Activated CD4-positive, alpha-beta T cell treated with anti-CD3 and anti-CD28 coated beads, Interleukin-2, amount 10 ng/mL, durations not matched to agents 7 days and 5 days (primary cell): ENCODE measurements around the gene SH3GLB1. TPM values are rescaled to one million over a fixed set of nuclear protein-coding genes. Genes with fewer than 3 reads are reported as not detected.
"Not testable (repeated sequence)": the region's sequence is repeated elsewhere in the genome, so short reads cannot be mapped to it uniquely, and the experiment has no call there.

Experiments
- CTCF ChIA-PET: fragments of 350-600 bp; sonication (Branson Sonifier 250); formaldehyde crosslinking; loops from one replicate; lab custom pipeline; 2021; ENCODE audit warnings: antibody characterized with exemption; lab: Charles Lee
- POLR2A ChIA-PET: fragments of 350-600 bp; sonication (Branson Sonifier 250); formaldehyde crosslinking; loops from one replicate; lab custom pipeline; 2021; ENCODE audit warnings: antibody characterized with exemption; lab: Charles Lee
- DNase-seq: peaks from one replicate; pipeline ENCODE4 v3.0.0-alpha.2; 2020
- H3K27ac Mint-ChIP-seq: one replicate; pipeline ENCODE4 v1.8.0; 2021; ENCODE audit warnings: mild to moderate bottlenecking, moderate library complexity, mixed read lengths
- H3K27me3 Mint-ChIP-seq: one replicate; pipeline ENCODE4 v1.8.0; 2021; ENCODE audit warnings: mixed read lengths
- H3K36me3 Mint-ChIP-seq: one replicate; pipeline ENCODE4 v1.8.0; 2021; ENCODE audit warnings: low read depth, mixed read lengths
- H3K4me1 Mint-ChIP-seq: one replicate; pipeline ENCODE4 v1.8.0; 2021; ENCODE audit warnings: mixed read lengths
- H3K4me3 Mint-ChIP-seq: one replicate; pipeline ENCODE4 v1.8.0; 2021; ENCODE audit warnings: mild to moderate bottlenecking, moderate library complexity, mixed read lengths
- H3K9me3 Mint-ChIP-seq: one replicate; pipeline ENCODE4 v1.8.0; 2021; ENCODE audit warnings: mixed read lengths
- total RNA-seq, 2 experiments: library from RNA; stranded (reverse); gene quantifications; one replicate each; pipeline ENCODE4 v1.2.3, GENCODE V29; 2021

Gene SH3GLB1
- 10 to 100 TPM; 66.8 to 75.3 TPM for total RNA-seq

DNA sequence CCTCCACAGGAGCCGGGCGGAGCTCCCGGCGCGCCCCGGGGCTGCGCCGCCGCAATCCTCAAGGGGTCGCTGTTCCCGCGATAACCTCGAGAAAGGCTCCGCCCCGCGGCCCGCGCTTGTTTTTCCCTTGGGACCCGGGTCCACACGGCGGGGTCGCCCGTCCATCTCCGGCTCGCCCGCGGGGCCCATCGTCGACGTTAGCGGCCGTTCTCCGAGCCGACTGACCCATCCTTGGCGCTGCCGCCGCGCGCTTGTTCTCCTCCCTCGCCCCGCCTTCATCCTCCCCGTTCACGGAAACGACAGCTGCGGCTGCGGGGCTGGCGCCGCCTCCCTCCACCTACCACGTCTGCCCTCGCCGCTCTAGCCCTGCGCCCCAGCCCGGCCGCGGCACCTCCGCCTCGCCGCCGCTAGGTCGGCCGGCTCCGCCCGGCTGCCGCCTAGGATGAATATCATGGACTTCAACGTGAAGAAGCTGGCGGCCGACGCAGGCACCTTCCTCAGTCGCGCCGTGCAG lies at the start of gene SH3GLB1:
Gene SH3GLB1, plus strand, starts transcription at position 119 of the 514 bp plus-strand sequence. Its CDS starts 324 bp downstream, at position 443.
- Mint-ChIP-seq H3K27ac (peak within 1 kb of the TSS; percentile 98), H3K4me1 (peaks cover 43% of the 10 kb centered on the region), H3K27me3 (no peaks in the 10 kb centered on the region), H3K4me3 (peak within 1 kb of the TSS; percentile 100), H3K36me3 (peaks cover 21% of the 10 kb centered on the region), H3K9me3 (no peaks in the 10 kb centered on the region)
- DNase-seq = peak; percentile 88
- CTCF ChIA-PET = interaction anchor here (0.6 to 4.1 kb wide), 36 partner anchors 9 to 1407 kb away, joined by 3 to 68 read pairs (median 6); partner anchors contain the start of genes HS2ST1, ODF2L and SELENOF
- POLR2A ChIA-PET = interaction anchor here (0.6 to 1.1 kb wide), 5 partner anchors 9 to 210 kb away, joined by 3 to 4 read pairs (median 4); partner anchors contain the start of genes HS2ST1 and SELENOF

DNA sequence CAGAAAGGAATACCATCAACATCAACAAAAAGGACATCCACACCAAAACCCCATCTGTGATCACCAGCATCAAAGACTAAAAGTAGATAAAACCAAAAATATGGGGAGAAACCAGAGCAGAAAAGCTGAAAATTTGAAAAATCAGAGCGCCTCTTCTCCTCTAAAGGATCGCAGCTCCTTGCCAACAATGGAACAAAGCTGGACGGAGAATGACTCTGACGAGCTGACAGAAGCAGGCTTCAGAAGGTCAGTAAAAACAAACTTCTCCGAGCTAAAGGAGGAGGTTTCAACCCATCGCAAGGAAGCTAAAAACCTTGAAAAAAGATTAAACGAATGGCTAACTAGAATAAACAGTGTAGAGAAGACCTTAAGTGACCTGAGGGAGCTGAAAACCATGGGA lies 46.0 kb upstream of the SH3GLB1 start:
- H3K4me1 Mint-ChIP-seq, CTCF ChIA-PET, H3K4me3 Mint-ChIP-seq, H3K9me3 Mint-ChIP-seq, H3K27me3 Mint-ChIP-seq, DNase-seq, POLR2A ChIA-PET, H3K36me3 Mint-ChIP-seq, H3K27ac Mint-ChIP-seq: not testable (repeated sequence)

DNA sequence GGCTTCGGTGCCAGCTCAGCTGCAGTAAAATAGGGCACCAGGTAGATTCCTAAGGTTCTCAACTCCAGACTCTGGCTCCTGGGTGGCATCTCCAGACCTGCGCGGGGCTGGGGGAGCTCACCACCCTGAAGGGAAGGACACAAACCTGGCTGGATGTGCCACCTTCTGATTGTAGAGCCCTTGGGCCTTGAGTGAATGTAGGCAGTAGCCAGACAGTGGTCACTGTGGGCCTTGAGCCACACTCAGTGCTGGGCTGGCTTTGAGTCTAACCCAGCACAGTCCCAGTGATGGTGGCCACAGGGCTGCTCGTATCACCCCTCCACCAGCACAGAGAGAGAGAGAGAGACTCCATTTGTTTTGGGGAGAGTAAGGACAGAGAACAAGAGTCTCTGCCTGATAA lies 38.0 kb upstream of the SH3GLB1 start:
- POLR2A ChIA-PET = no interaction called here
- H3K27me3 Mint-ChIP-seq = peaks cover 6% of the 10 kb centered on the region
- H3K36me3 Mint-ChIP-seq = no peaks in the 10 kb centered on the region
- H3K4me1 Mint-ChIP-seq = no peaks in the 10 kb centered on the region
- CTCF ChIA-PET = no interaction called here
- H3K4me3 Mint-ChIP-seq = no peak overlapping the region
- DNase-seq = no peak
- H3K27ac Mint-ChIP-seq = no peak overlapping the region
- H3K9me3 Mint-ChIP-seq = no peaks in the 10 kb centered on the region

DNA sequence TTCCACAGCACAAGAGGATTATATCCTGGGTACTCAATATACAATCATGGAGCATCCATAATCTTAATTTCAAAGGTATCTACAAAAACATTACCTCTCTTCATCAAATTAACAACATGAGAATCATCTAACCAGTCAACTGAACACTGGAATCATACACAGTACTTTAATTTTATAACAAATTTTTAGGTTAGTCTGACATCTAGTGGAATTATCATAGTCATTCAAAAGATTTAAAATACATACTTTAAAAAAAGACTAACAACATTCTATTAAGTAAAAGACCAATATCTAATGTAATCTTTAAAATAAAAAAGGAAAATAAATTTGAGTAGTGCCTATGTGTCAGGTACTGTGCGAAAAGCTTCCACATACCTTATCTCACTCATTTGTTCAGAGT lies 16.8 kb upstream of the SH3GLB1 start:
- peaks cover 2% of the 10 kb centered on the region for H3K27me3 Mint-ChIP-seq
- CTCF ChIA-PET = interaction anchor here (1.2 kb wide), 1 partner anchor 16 kb away, joined by 4 read pairs; the partner anchor contains the start of gene SH3GLB1
- no peak overlapping the region for H3K4me3 Mint-ChIP-seq
- H3K4me1 Mint-ChIP-seq = no peaks in the 10 kb centered on the region
- no peak overlapping the region for H3K27ac Mint-ChIP-seq
- H3K9me3 Mint-ChIP-seq = no peaks in the 10 kb centered on the region
- POLR2A ChIA-PET = no interaction called here
- H3K36me3 Mint-ChIP-seq = no peaks in the 10 kb centered on the region
- no peak for DNase-seq

DNA sequence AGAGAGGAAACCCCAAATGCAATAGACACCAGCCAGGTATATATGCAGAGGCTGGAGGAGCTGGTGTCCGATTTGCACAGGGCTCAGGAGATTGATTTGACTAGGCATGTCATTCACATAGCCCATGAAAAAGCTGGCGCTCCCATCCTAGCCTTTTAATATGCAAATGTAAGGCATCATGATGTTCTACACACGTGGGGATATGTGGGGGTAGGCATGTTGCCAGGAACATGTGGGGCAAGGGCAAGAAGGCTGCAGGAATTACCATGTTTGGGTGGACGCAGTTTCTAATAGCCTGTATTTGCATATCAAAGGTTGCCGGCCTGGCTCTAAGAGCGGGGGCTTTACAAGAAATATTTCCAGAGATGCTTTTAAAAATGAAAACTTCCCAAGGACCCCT lies 11.7 kb upstream of the SH3GLB1 start:
- Mint-ChIP-seq H3K4me1 (no peaks in the 10 kb centered on the region), H3K9me3 (no peaks in the 10 kb centered on the region), H3K4me3 (no peak overlapping the region), H3K36me3 (no peaks in the 10 kb centered on the region), H3K27me3 (peaks cover 16% of the 10 kb centered on the region), H3K27ac (no peak overlapping the region)
- DNase-seq = no peak
- POLR2A ChIA-PET = no interaction called here
- CTCF ChIA-PET = no interaction called here

DNA sequence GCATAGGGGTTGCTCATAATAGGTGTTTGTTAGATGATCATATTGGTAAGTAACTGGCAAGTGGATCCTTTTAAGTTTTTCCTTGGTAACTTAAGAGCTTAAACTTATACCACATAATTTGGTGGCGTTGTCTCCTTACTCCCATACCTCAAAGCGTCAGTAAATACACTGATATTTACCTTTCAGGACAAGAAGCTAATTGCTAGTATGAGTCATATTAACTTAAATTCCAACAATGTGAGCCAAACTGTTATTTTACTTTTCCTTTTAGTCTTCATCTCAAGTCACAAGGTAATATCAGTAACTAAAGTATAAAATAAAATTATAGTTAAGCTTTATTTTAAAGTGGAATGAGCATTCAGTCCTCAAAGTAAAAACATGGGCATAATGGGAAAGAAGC lies 9.0 kb upstream of the SH3GLB1 start:
- H3K36me3 Mint-ChIP-seq = no peaks in the 10 kb centered on the region
- H3K4me1 Mint-ChIP-seq = no peaks in the 10 kb centered on the region
- peaks cover 16% of the 10 kb centered on the region for H3K27me3 Mint-ChIP-seq
- no peak overlapping the region for H3K4me3 Mint-ChIP-seq
- ChIA-PET CTCF (interaction anchor here (0.5 to 1.3 kb wide), 2 partner anchors 9 to 201 kb away, joined by 4 to 8 read pairs; partner anchors contain the start of gene SH3GLB1), POLR2A (no interaction called here)
- no peaks in the 10 kb centered on the region for H3K9me3 Mint-ChIP-seq
- no peak overlapping the region for H3K27ac Mint-ChIP-seq
- DNase-seq = no peak

DNA sequence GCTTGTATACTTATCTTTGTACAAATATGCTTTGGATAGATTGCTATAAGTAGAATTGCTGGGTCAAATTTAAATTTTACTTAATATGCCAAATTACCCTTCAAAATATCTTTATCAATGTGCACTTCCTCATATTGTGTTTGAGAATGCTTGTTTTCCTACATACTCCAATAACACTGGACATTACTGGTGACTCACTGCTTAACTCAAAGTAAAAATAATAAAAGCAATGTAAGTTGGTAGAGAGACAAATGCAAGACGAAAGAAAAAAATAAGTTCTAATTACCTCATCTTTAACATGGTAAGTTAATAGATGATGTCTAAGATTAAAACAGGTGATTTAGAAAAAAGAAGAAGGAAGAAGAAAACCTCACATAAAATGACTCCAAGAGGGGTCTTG lies 7.9 kb upstream of the SH3GLB1 start:
- H3K9me3 Mint-ChIP-seq = no peaks in the 10 kb centered on the region
- no peaks in the 10 kb centered on the region for H3K36me3 Mint-ChIP-seq
- ChIA-PET POLR2A (no interaction called here), CTCF (no interaction called here)
- no peak overlapping the region for H3K27ac Mint-ChIP-seq
- DNase-seq = no peak
- no peaks in the 10 kb centered on the region for H3K4me1 Mint-ChIP-seq
- H3K4me3 Mint-ChIP-seq = no peak overlapping the region
- H3K27me3 Mint-ChIP-seq = peaks cover 14% of the 10 kb centered on the region

DNA sequence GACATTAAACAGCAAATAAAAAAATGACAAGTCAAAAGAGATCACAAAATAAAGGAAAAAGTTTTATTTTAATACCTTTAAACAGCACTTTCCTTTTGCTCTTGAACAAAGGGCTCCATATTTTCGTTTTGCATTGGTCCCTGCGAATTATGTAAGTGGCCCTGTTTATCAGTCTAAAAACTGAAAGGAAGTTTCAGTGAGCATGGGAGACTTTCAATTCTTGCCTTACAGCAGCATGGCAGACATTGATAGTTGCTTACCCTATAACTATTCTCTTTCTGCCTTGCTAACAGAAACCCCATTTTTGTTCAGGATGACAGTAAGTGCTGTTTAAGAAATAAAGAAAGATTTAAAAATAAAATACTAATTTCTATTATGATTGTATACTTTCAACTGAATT lies 5.2 kb upstream of the SH3GLB1 start:
- no peak overlapping the region for H3K27ac Mint-ChIP-seq
- peaks cover 18% of the 10 kb centered on the region for H3K4me1 Mint-ChIP-seq
- CTCF ChIA-PET = no interaction called here
- no peaks in the 10 kb centered on the region for H3K9me3 Mint-ChIP-seq
- no peak for DNase-seq
- H3K27me3 Mint-ChIP-seq = peaks cover 11% of the 10 kb centered on the region
- H3K36me3 Mint-ChIP-seq = no peaks in the 10 kb centered on the region
- no peak overlapping the region for H3K4me3 Mint-ChIP-seq
- POLR2A ChIA-PET = no interaction called here

DNA sequence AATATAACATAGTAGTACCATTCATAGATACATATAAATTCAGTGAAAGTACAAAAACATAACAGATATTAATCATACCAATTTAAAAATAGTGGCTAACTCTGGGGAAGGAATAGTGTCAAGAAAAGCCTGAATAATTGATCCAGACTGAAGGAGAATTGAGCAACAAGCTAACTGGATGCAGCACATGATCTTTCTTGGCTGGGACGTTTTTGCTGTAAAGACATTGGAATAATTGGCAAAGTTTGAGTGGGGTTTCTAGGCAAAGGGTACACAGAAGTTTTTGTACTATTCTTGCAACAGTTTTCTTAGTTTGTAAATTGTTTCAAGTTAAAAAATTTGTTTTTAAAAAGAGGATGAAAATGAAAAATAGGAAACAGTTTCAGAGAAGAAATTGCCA lies 2.6 kb upstream of the SH3GLB1 start:
- ChIA-PET CTCF (interaction anchor here (0.8 to 4.1 kb wide), 2 partner anchors 8 to 14 kb away, joined by 3 to 68 read pairs; no protein-coding TSS in a partner anchor), POLR2A (no interaction called here)
- Mint-ChIP-seq H3K4me3 (no peak overlapping the region), H3K27me3 (no peaks in the 10 kb centered on the region), H3K27ac (no peak overlapping the region), H3K4me1 (peaks cover 27% of the 10 kb centered on the region), H3K36me3 (peaks cover 9% of the 10 kb centered on the region), H3K9me3 (no peaks in the 10 kb centered on the region)
- no peak for DNase-seq

DNA sequence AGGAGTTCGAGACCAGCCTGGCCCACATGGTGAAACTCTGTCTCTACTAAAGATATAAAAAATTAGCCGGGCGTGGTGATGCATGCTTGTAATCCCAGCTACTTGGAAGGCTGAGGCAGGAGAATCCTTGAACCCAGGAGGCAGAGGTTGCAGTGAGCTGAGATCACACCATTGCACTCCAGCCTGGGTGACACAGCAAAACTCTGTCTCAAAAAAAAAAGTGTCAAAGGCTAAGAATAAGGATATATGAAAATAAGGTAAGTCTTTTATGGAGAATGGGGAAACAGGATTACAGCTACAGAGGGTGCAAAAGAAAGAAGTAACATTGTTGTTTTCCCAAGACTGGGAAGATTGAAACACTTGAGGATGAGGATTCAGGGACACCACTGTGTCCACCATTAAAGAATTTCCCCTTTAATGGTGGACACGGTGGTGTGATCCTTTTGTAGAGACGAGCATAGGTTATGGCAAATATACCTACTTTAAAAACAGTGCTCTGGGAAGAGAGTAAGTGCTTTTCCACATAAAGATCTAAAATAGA lies 1.4 kb upstream of the SH3GLB1 start:
- POLR2A ChIA-PET = not testable (repeated sequence)
- peaks cover 36% of the 10 kb centered on the region for H3K4me1 Mint-ChIP-seq

DNA sequence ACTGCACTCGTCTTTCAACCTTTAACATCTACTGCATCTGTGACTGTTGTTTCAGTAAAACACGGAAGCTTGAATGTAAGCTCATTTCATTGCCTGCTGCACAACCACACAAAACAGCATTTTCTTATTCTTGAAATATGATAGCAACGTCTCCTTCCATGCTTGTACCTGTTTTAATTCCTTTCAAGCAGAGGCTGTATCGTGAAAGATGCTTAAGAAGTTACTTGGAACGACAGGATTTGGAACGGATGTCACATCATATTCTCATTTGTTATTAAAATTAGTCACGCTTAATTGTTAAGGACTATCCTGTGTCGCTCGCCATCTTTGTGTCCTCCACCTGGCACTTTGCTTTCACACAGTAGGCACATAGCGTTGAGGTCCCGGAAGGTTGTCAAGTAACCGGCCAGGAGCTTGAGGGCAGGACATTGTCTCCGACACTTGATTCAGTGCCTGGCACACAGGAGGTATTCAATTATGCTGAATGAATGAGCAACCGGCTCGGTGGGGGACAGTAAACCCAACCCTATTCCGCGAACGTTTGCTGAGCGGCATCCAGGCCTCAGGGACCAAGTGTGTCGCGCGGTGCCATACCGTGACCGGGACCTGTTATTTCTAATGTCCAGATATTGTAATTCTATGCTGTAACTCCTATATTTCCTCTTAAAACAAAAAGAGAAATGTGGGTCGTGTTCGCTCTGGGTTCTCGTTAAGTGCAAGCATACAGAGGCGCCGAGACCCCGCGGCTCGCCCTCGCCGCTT lies 499 bp upstream of the SH3GLB1 start:
- H3K27ac Mint-ChIP-seq = peak overlapping the region; percentile 98
- CTCF ChIA-PET = interaction anchor here (0.6 to 4.1 kb wide), 34 partner anchors 8 to 1406 kb away, joined by 3 to 68 read pairs (median 6); partner anchors contain the start of genes HS2ST1, ODF2L and SELENOF
- peaks cover 15% of the 10 kb centered on the region for H3K36me3 Mint-ChIP-seq
- H3K9me3 Mint-ChIP-seq = no peaks in the 10 kb centered on the region
- DNase-seq = peak; percentile 55
- POLR2A ChIA-PET = interaction anchor here (0.7 to 1.0 kb wide), 3 partner anchors 9 to 210 kb away, joined by 4 read pairs; partner anchors contain the start of genes HS2ST1 and SELENOF
- peaks cover 37% of the 10 kb centered on the region for H3K4me1 Mint-ChIP-seq
- peak overlapping the region; percentile 90 for H3K4me3 Mint-ChIP-seq
- H3K27me3 Mint-ChIP-seq = no peaks in the 10 kb centered on the region

More for the DNA sequence above, 1.4 kb upstream of the SH3GLB1 start:
- Mint-ChIP-seq H3K36me3 (peaks cover 15% of the 10 kb centered on the region), H3K4me3 (peak overlapping the region; percentile 90), H3K27ac (peak overlapping the region; percentile 98)
- not testable (repeated sequence) for H3K27me3 Mint-ChIP-seq, DNase-seq, H3K9me3 Mint-ChIP-seq
- CTCF ChIA-PET = interaction anchor here (1.5 to 4.1 kb wide), 5 partner anchors 8 to 230 kb away, joined by 4 to 68 read pairs (median 8); no protein-coding TSS in a partner anchor

DNA sequence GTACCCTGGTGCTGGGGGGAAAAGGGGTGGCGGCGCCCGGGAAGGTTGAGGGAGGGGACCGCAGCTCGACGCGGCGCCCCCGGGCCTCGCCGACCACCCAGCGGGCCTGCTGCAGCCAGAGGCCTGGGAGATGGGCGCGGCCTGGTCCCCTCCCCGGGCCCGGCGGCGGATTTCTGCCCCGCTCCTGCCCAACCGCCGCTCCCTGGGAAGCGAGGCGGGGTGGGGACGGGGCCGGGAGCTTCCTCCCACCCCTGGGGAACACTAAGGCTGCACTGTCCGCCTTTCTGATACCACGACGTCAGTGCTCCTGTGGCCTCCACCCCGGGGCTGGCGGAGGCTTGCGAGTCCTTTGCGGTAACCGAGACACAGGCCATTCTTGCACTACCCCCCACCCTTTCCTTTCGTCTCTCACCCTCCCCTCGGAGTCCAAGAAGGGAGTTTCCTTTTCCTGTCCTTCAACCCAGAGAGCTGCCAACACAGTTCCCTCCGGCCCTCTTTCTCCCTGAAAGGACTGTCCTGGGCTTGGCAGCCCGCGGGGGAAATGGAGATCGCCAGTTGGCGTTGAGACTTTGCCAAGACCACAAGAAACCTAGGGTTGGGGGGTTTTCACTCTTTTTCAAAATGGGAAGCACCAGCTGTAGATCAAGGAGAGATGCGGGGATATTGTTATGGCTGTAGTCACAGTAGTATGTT lies 742 bp downstream of the SH3GLB1 start:
- ChIA-PET POLR2A (interaction anchor here (0.6 to 1.1 kb wide), 3 partner anchors 13 to 34 kb away, joined by 3 to 4 read pairs (median 3); no protein-coding TSS in a partner anchor), CTCF (interaction anchor here (0.6 to 4.1 kb wide), 32 partner anchors 10 to 398 kb away, joined by 3 to 68 read pairs (median 6); partner anchors contain the start of genes HS2ST1, ODF2L and SELENOF)
- H3K4me1 Mint-ChIP-seq = peaks cover 45% of the 10 kb centered on the region
- DNase-seq = peak; percentile 30
- peak overlapping the region; percentile 98 for H3K27ac Mint-ChIP-seq
- no peaks in the 10 kb centered on the region for H3K27me3 Mint-ChIP-seq
- H3K36me3 Mint-ChIP-seq = peaks cover 21% of the 10 kb centered on the region
- no peaks in the 10 kb centered on the region for H3K9me3 Mint-ChIP-seq
- peak overlapping the region; percentile 100 for H3K4me3 Mint-ChIP-seq
